Loucy (cell line): ENCODE results near the gene PARP8.
A peak's percentile ranks its signal among the peaks of the same experiment; 100 is the strongest.

Source experiments
- EZH2phosphoT487 ChIP-seq: fragments of 200-600 bp; IDR thresholded peaks from 2 replicates; pipeline ENCODE4 v1.6.1; 2018; ENCODE audit warnings: antibody characterized with exemption, mild to moderate bottlenecking, moderate library complexity, borderline replicate concordance
- TF ChIP-seq, protein P1 (sequence below): fragments of 200-600 bp; sonication (generic); conservative IDR thresholded peaks from 2 replicates; pipeline ENCODE4 v1.5.1; 2014; ENCODE audit warnings: mild to moderate bottlenecking, antibody characterized with exemption, low read length

DNA sequence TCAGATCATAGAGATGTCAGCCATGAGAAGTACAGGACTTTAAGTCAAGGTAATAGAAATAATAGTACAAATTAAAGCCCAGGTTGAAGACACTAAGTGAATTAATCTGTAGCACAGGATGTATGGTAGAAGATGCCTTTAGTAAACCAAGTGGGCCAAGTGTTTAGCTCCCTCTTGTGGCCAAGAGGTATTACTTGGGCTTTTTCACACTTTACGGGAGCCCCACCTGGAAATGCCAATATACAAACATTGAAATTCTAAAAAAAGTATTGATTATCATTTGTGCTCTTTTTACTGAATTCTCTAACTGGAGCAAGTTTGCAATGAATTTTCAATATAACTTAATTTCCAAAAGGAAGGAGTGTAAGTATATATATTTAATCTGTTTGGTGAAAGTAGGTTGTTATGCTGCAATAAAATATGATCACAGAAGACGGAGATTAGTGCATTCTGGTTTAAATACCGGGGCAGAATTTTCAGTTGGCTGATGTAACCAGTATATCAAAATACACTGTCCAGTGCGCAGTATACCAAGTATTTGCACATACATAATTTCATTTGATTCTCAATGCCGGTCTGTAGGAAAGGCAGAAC, 84.7 kb downstream of the PARP8 start:
- TF ChIP-seq, protein P1, sequence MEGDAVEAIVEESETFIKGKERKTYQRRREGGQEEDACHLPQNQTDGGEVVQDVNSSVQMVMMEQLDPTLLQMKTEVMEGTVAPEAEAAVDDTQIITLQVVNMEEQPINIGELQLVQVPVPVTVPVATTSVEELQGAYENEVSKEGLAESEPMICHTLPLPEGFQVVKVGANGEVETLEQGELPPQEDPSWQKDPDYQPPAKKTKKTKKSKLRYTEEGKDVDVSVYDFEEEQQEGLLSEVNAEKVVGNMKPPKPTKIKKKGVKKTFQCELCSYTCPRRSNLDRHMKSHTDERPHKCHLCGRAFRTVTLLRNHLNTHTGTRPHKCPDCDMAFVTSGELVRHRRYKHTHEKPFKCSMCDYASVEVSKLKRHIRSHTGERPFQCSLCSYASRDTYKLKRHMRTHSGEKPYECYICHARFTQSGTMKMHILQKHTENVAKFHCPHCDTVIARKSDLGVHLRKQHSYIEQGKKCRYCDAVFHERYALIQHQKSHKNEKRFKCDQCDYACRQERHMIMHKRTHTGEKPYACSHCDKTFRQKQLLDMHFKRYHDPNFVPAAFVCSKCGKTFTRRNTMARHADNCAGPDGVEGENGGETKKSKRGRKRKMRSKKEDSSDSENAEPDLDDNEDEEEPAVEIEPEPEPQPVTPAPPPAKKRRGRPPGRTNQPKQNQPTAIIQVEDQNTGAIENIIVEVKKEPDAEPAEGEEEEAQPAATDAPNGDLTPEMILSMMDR: peak; percentile 89
- TF ChIP-seq EZH2phosphoT487: no peak
